ENCODE data around the gene OR2A25. TPM values are rescaled to one million over a fixed set of nuclear protein-coding genes. Genes with fewer than 3 reads are reported as not detected.

Gene OR2A25
- total and polyA plus RNA-seq, 10 of the 15 experiments (the other 5 are each of a cell fraction or from before 2014, with no cell fraction given): not detected

- Histone ChIP-seq H3K9ac (ENCODE audit: control insufficient read depth, insufficient read depth, low read length) (no peak overlapping the region), H3K27ac (ENCODE audit: control insufficient read depth, insufficient read depth) (no peak overlapping the region), H3K9me3 (replicated peaks; ENCODE audit: control insufficient read depth, insufficient read depth, low read length) (no peaks in the 10 kb centered on the region), H3K4me2 (ENCODE audit: control insufficient read depth, insufficient read depth) (no peak overlapping the region), H3K27me3 (replicated peaks in 1 of 2; ENCODE audit: control insufficient read depth in 2 of 2, insufficient read depth in 2 of 2, low read length in 1 of 2) (no peaks in the 10 kb centered on the region; a peak in 1 of 4 replicates), H3K79me2 (ENCODE audit: control insufficient read depth, insufficient read depth, low read length) (no peaks in the 10 kb centered on the region), H4K20me1 (ENCODE audit: control insufficient read depth, insufficient read depth) (no peaks in the 10 kb centered on the region), H3K36me3 (ENCODE audit: control insufficient read depth in 2 of 2, insufficient read depth in 2 of 2, low read length in 1 of 2) (no peaks in the 10 kb centered on the region), H3K4me1 (ENCODE audit: control insufficient read depth, insufficient read depth, low read length) (no peaks in the 10 kb centered on the region), H3K4me3 (no peak overlapping the region), H2AFZ (ENCODE audit: control insufficient read depth, low read depth, low read length) (no peak overlapping the region)
- ChIA-PET POLR2A (no interaction called here), RAD21 (ENCODE audit: unreplicated experiment) (interaction anchor here (1.4 kb wide), 1 partner anchor 95 kb away, joined by 4 read pairs; no protein-coding TSS in a partner anchor), CTCF (interaction anchor here (0.8 kb wide), 1 partner anchor 17 kb away, joined by 3 read pairs; no protein-coding TSS in a partner anchor), SMC1A (ENCODE audit: uncharacterized antibody, unreplicated experiment) (interaction anchor here (1.0 kb wide), 1 partner anchor 9 kb away, joined by 3 read pairs; no protein-coding TSS in a partner anchor)
- no peak for ATAC-seq
- WGBS (ENCODE audit: insufficient coverage, insufficient replicate concordance, low lambda C conversion rate, missing lambda C conversion rate): 0% methylated on average over 1 of the region's 1 CpG
- no peak for DNase-seq (ENCODE audit: low read depth, low spot score)
- in situ Hi-C loops (cut with MboI) (no loop called here), intact Hi-C loops (cut with micrococcal nuclease; ENCODE audit: unreplicated experiment) (no loop called here)
- BruUV-seq (replicated peaks): no TSS peak
- FAIRE-seq: no peak
- TF ChIP-seq KLF5 (IDR thresholded peaks at IDR 0.05; ENCODE audit: partially characterized antibody): no peak
- no peak for TF ChIP-seq HCFC1 (IDR thresholded peaks at IDR 0.05; ENCODE audit: low read length)
- TF ChIP-seq EED (IDR thresholded peaks at IDR 0.05; ENCODE audit: low read depth): no peak
- no peak for TF ChIP-seq BHLHE40 (IDR thresholded peaks at IDR 0.05; ENCODE audit: borderline replicate concordance in 1 of 2, low read depth in 2 of 2, low read length in 1 of 2)
- TF ChIP-seq POLR2AphosphoS2 (IDR thresholded peaks at IDR 0.05; ENCODE audit: low read depth, low read length): no peak
- TF ChIP-seq, protein P1, sequence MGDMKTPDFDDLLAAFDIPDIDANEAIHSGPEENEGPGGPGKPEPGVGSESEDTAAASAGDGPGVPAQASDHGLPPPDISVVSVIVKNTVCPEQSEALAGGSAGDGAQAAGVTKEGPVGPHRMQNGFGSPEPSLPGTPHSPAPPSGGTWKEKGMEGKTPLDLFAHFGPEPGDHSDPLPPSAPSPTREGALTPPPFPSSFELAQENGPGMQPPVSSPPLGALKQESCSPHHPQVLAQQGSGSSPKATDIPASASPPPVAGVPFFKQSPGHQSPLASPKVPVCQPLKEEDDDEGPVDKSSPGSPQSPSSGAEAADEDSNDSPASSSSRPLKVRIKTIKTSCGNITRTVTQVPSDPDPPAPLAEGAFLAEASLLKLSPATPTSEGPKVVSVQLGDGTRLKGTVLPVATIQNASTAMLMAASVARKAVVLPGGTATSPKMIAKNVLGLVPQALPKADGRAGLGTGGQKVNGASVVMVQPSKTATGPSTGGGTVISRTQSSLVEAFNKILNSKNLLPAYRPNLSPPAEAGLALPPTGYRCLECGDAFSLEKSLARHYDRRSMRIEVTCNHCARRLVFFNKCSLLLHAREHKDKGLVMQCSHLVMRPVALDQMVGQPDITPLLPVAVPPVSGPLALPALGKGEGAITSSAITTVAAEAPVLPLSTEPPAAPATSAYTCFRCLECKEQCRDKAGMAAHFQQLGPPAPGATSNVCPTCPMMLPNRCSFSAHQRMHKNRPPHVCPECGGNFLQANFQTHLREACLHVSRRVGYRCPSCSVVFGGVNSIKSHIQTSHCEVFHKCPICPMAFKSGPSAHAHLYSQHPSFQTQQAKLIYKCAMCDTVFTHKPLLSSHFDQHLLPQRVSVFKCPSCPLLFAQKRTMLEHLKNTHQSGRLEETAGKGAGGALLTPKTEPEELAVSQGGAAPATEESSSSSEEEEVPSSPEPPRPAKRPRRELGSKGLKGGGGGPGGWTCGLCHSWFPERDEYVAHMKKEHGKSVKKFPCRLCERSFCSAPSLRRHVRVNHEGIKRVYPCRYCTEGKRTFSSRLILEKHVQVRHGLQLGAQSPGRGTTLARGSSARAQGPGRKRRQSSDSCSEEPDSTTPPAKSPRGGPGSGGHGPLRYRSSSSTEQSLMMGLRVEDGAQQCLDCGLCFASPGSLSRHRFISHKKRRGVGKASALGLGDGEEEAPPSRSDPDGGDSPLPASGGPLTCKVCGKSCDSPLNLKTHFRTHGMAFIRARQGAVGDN (IDR thresholded peaks at IDR 0.05): no peak
- no peak for TF ChIP-seq RB1 (IDR thresholded peaks at IDR 0.05; ENCODE audit: borderline replicate concordance)
- no peak for TF ChIP-seq POLR2AphosphoS5 (IDR thresholded peaks at IDR 0.05; ENCODE audit: low read length)
- TF ChIP-seq TCF12 (IDR thresholded peaks at IDR 0.05; ENCODE audit: low read depth, low read length): no peak
- no peak for TF ChIP-seq TCF7 (IDR thresholded peaks at IDR 0.05; ENCODE audit: borderline replicate concordance)
- TF ChIP-seq, protein P2, sequence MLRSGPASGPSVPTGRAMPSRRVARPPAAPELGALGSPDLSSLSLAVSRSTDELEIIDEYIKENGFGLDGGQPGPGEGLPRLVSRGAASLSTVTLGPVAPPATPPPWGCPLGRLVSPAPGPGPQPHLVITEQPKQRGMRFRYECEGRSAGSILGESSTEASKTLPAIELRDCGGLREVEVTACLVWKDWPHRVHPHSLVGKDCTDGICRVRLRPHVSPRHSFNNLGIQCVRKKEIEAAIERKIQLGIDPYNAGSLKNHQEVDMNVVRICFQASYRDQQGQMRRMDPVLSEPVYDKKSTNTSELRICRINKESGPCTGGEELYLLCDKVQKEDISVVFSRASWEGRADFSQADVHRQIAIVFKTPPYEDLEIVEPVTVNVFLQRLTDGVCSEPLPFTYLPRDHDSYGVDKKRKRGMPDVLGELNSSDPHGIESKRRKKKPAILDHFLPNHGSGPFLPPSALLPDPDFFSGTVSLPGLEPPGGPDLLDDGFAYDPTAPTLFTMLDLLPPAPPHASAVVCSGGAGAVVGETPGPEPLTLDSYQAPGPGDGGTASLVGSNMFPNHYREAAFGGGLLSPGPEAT (IDR thresholded peaks at IDR 0.05; ENCODE audit: low read depth): no peak
- no peak for TF ChIP-seq ZSCAN29 (IDR thresholded peaks at IDR 0.05)
- TF ChIP-seq FOXK2 (IDR thresholded peaks at IDR 0.05): no peak
- TF ChIP-seq ATF7 (IDR thresholded peaks at IDR 0.05; ENCODE audit: low read depth): no peak
- TF ChIP-seq CHD1 (IDR thresholded peaks at IDR 0.05; ENCODE audit: low read depth, low read length): no peak
- no peak for TF ChIP-seq ETV6 (conservative IDR thresholded peaks at IDR 0.05 in 1 of 2, IDR thresholded peaks at IDR 0.05 in 1 of 2; ENCODE audit: borderline replicate concordance in 1 of 2, low read depth in 1 of 2)
- TF ChIP-seq YBX1 (IDR thresholded peaks at IDR 0.05): no peak
- TF ChIP-seq HDAC2 (IDR thresholded peaks at IDR 0.05): no peak
- no peak for TF ChIP-seq E2F4 (IDR thresholded peaks at IDR 0.05; ENCODE audit: low read depth, low read length)
These were observed 36.5 kb upstream of the OR2A25 start for GRCh38 chr7:144032985-144033709.

All from GM12878 (cell line).